SK-N-SH (cell line): Measurements from ENCODE around the gene STK39. TPM values are rescaled to one million over a fixed set of nuclear protein-coding genes. Genes with fewer than 3 reads are reported as not detected.

Source experiments
- CTCF ChIA-PET: fragments of 300-600, 350-600 bp; formaldehyde crosslinking; extraction: SDS; loops from one replicate; lab custom pipeline; 2021; lab: Yijun Ruan, JAX
- POLR2A ChIA-PET: fragments of 350-600 bp; sonication (Branson Sonifier 250); formaldehyde crosslinking; extraction: SDS; loops from one replicate; lab custom pipeline; 2020; ENCODE audit warnings: antibody characterized with exemption, inconsistent platforms; lab: Yijun Ruan, JAX
- DNase-seq: peaks from one replicate; pipeline ENCODE4 v3.0.0; 2012
- H2AFZ ChIP-seq: fragments of 200-600 bp; sonication (generic); 2 replicates; pipeline ENCODE4 v1.8.1; 2016; ENCODE audit warnings: antibody characterized with exemption, mild to moderate bottlenecking, low read depth
- H3F3A ChIP-seq: fragments of 200-600 bp; sonication (generic); replicated peaks from 2 replicates; pipeline ENCODE3; 2016; ENCODE audit warnings: antibody characterized with exemption, mild to moderate bottlenecking; ENCODE audit not compliant: insufficient read depth
- H3K27ac ChIP-seq, 2 experiments: fragments of 200-500 bp in 1 of 2; fragments of 200-600 bp in 1 of 2; sonication (Bioruptor generic) in 1 of 2; sonication (generic), shearing (Covaris generic) in 1 of 2; 2 replicates each; pipeline versions ENCODE4 v1.5.1 to v1.6.1; 2014 to 2016; ENCODE audit warnings: low read depth in 2 of 2, inconsistent platforms in 1 of 2, low read length in 1 of 2, mild to moderate bottlenecking in 1 of 2, mixed read lengths in 1 of 2
- H3K27me3 ChIP-seq: fragments of 200-600 bp; sonication (generic), shearing (Covaris generic); 2 replicates; pipeline ENCODE4 v1.6.1; 2016; ENCODE audit warnings: mixed run types; ENCODE audit not compliant: insufficient read depth
- H3K36me3 ChIP-seq, 2 experiments: fragments of 200-500 bp in 1 of 2; fragments of 200-600 bp in 1 of 2; sonication (Bioruptor generic) in 1 of 2; sonication (generic) in 1 of 2; replicated peaks in 1 of 2; 2 replicates each; pipeline versions ENCODE3 to v1.5.1; 2014 to 2016; ENCODE audit warnings: low read length in 1 of 2, mild to moderate bottlenecking in 1 of 2; ENCODE audit not compliant: insufficient read depth in 2 of 2, control insufficient read depth in 1 of 2
- H3K4me1 ChIP-seq, 2 experiments: fragments of 200-500 bp in 1 of 2; fragments of 200-600 bp in 1 of 2; sonication (Bioruptor generic) in 1 of 2; sonication (generic), shearing (Covaris generic) in 1 of 2; 2 replicates each; pipeline versions ENCODE4 v1.5.1 to v1.6.1; 2014 to 2016; ENCODE audit warnings: low read depth in 1 of 2, low read length in 1 of 2, mixed run types in 1 of 2; ENCODE audit not compliant: insufficient read depth in 2 of 2, control insufficient read depth in 1 of 2
- H3K4me2 ChIP-seq: fragments of 200-600 bp; sonication (generic), shearing (Covaris generic); 2 replicates; pipeline ENCODE4 v1.6.1; 2017; ENCODE audit warnings: mixed run types
- H3K4me3 ChIP-seq, 2 experiments: fragments of 200-500 bp in 1 of 2; fragments of 200-600 bp in 1 of 2; sonication (Bioruptor generic) in 1 of 2; sonication (generic), shearing (Covaris generic) in 1 of 2; 2 replicates each; pipeline versions ENCODE4 v1.5.1 to v1.8.1; 2014 to 2016; ENCODE audit warnings: low read depth in 2 of 2, inconsistent platforms in 1 of 2, low read length in 1 of 2, mild to moderate bottlenecking in 1 of 2, mixed read lengths in 1 of 2, moderate library complexity in 1 of 2
- H3K79me2 ChIP-seq: fragments of 200-600 bp; sonication (generic); 2 replicates; pipeline ENCODE4 v1.8.1; 2017; ENCODE audit warnings: mild to moderate bottlenecking; ENCODE audit not compliant: insufficient read depth
- H3K9ac ChIP-seq: fragments of 200-600 bp; sonication (generic); 2 replicates; pipeline ENCODE4 v1.6.1; 2017; ENCODE audit warnings: mixed run types
- H3K9me2 ChIP-seq: fragments of 200-600 bp; sonication (generic); 2 replicates; pipeline ENCODE4 v1.6.1; 2017; ENCODE audit warnings: mixed run types
- H3K9me3 ChIP-seq: fragments of 200-600 bp; sonication (generic); 2 replicates; pipeline ENCODE4 v1.6.1; 2017; ENCODE audit warnings: mixed run types, mild to moderate bottlenecking, moderate library complexity
- H4K20me1 ChIP-seq: fragments of 200-600 bp; sonication (generic); 2 replicates; pipeline ENCODE4 v1.6.1; 2017; ENCODE audit warnings: mild to moderate bottlenecking, mixed run types; ENCODE audit not compliant: insufficient read depth
- CHD2 ChIP-seq: fragments of 150-350 bp; IDR thresholded peaks from 2 replicates; pipeline ENCODE4 v1.6.1; 2018; ENCODE audit warnings: low read length; ENCODE audit not compliant: partially characterized antibody
- CTCF ChIP-seq: fragments of 200-600 bp; sonication (generic); IDR thresholded peaks from 2 replicates; pipeline ENCODE4 v1.6.1; 2017; ENCODE audit warnings: antibody characterized with exemption, mild to moderate bottlenecking, moderate library complexity
- EP300 ChIP-seq, 2 experiments: IDR thresholded peaks; 2 replicates each; pipeline versions ENCODE4 v1.4.0 to v1.6.1; 2012; ENCODE audit warnings: borderline replicate concordance in 1 of 2, low read depth in 1 of 2, low read length in 1 of 2
- EZH2phosphoT487 ChIP-seq: fragments of 200-600 bp; sonication (generic); IDR thresholded peaks from 2 replicates; pipeline ENCODE4 v1.6.1; 2017; ENCODE audit warnings: low read depth, mixed run types, mild to moderate bottlenecking, antibody characterized with exemption, moderate library complexity, borderline replicate concordance
- FOSL2 ChIP-seq: IDR thresholded peaks from 2 replicates; pipeline ENCODE4 v1.4.0; 2012; ENCODE audit warnings: low read depth, mild to moderate bottlenecking, moderate library complexity, borderline replicate concordance
- FOXJ3 ChIP-seq: sonication (generic); formaldehyde crosslinking; IDR thresholded peaks from 2 replicates; pipeline ENCODE4 v1.5.1; 2020; ENCODE audit warnings: mild to moderate bottlenecking, missing genetic modification reagents
- GABPA ChIP-seq: IDR thresholded peaks from 2 replicates; pipeline ENCODE4 v1.4.0; 2012; ENCODE audit warnings: low read depth, mild to moderate bottlenecking
- JUND ChIP-seq: IDR thresholded peaks from 2 replicates; pipeline ENCODE4 v1.4.0; 2012
- MAX ChIP-seq: IDR thresholded peaks from 2 replicates; pipeline ENCODE4 v1.4.0; 2012; ENCODE audit warnings: low read depth
- MEF2A ChIP-seq: IDR thresholded peaks from 2 replicates; pipeline ENCODE4 v1.4.0; 2012; ENCODE audit warnings: low read depth, borderline replicate concordance
- MXI1 ChIP-seq: IDR thresholded peaks from 2 replicates; pipeline ENCODE4 v1.6.1; 2012; ENCODE audit warnings: mild to moderate bottlenecking, low read depth, low read length, improper control_type of control experiment
- NRF1 ChIP-seq: IDR thresholded peaks from 2 replicates; pipeline ENCODE4 v1.6.1; 2012; ENCODE audit warnings: low read depth, mild to moderate bottlenecking, low read length
- PBX3 ChIP-seq: IDR thresholded peaks from 2 replicates; pipeline ENCODE4; 2012
- RCOR1 ChIP-seq: fragments of 150-350 bp; IDR thresholded peaks from 2 replicates; pipeline ENCODE4 v1.6.1; 2017; ENCODE audit warnings: antibody characterized with exemption, low read length
- RFX5 ChIP-seq: IDR thresholded peaks from 2 replicates; pipeline ENCODE4 v1.6.1; 2012; ENCODE audit warnings: mild to moderate bottlenecking, improper control_type of control experiment, low read length
- RXRA ChIP-seq: IDR thresholded peaks from 2 replicates; pipeline ENCODE4 v1.4.0; 2012; ENCODE audit warnings: low read depth, mild to moderate bottlenecking, borderline replicate concordance
- SIN3A ChIP-seq: IDR thresholded peaks from 2 replicates; pipeline ENCODE4 v1.6.1; 2012; ENCODE audit warnings: low read depth, mild to moderate bottlenecking, low read length, moderate library complexity, borderline replicate concordance
- SMC3 ChIP-seq: IDR thresholded peaks from 2 replicates; pipeline ENCODE4 v1.6.1; 2012; ENCODE audit warnings: low read depth, low read length, improper control_type of control experiment
- TCF12 ChIP-seq: IDR thresholded peaks from 2 replicates; pipeline ENCODE4 v1.4.0; 2012
- USF1 ChIP-seq: IDR thresholded peaks from 2 replicates; pipeline ENCODE4 v1.4.0; 2012; ENCODE audit warnings: low read depth, borderline replicate concordance
- YY1 ChIP-seq: IDR thresholded peaks from 2 replicates; pipeline ENCODE4 v1.4.0; 2012; ENCODE audit warnings: low read depth, mild to moderate bottlenecking
- ZBTB33 ChIP-seq: IDR thresholded peaks from 2 replicates; pipeline ENCODE4 v1.4.0; 2012; ENCODE audit warnings: low read depth, borderline replicate concordance
- WGBS: methylation state at CpG from one replicate; pipeline ENCODE4 v1.1.6; 2017; ENCODE audit warnings: low lambda C conversion rate; 5-methylcytosine and 5-hydroxymethylcytosine counted together
- polyA plus RNA-seq, 3 experiments: library from polyadenylated mRNA; depleted of rRNA; stranded (reverse); fragments of >200 nt; gene quantifications; 2 replicates each; pipeline ENCODE4 v1.2.3, GENCODE V29; 2012

Gene STK39
- polyA plus RNA-seq, 1 of the 3 experiments (the other 2 are of a cell fraction) = 9.6 TPM

- Histone ChIP-seq H3F3A (no peaks in the 10 kb centered on the region), H2AFZ (no peak overlapping the region), H3K27me3 (no peaks in the 10 kb centered on the region), H3K9me2 (no peaks in the 10 kb centered on the region), H3K9ac (no peak overlapping the region), H3K27ac (no peak overlapping the region; a peak in 1 of 4 replicates), H3K9me3 (no peaks in the 10 kb centered on the region), H3K36me3 (peaks cover 0 to 13% of the 10 kb centered on the region in 2 experiments), H4K20me1 (no peaks in the 10 kb centered on the region), H3K4me3 (no peak overlapping the region), H3K4me2 (no peak overlapping the region), H3K79me2 (no peaks in the 10 kb centered on the region), H3K4me1 (no peaks in the 10 kb centered on the region; a peak in 1 of 4 replicates)
- TF ChIP-seq FOXJ3 (CRISPR knock-in tag) (no peak), RXRA (no peak), MEF2A (no peak), JUND (no peak), MXI1 (no peak), CHD2 (no peak), USF1 (no peak), RCOR1 (no peak)
- DNase-seq = no peak
- CTCF ChIA-PET = no interaction called here
- 80% methylated on average over 2 of the region's 2 CpGs for WGBS
- POLR2A ChIA-PET = no interaction called here
Measured at GRCh38 chr2:167986223-167986622, 261.2 kb downstream of the STK39 start.

GRCh38 chr2:167981945-167982344 lies 265.4 kb downstream of the STK39 start:
- Histone ChIP-seq H2AFZ (no peak overlapping the region), H3K9me3 (no peaks in the 10 kb centered on the region), H3F3A (no peaks in the 10 kb centered on the region), H3K4me2 (no peak overlapping the region), H3K4me3 (no peak overlapping the region), H3K4me1 (no peaks in the 10 kb centered on the region; a peak in 2 of 4 replicates), H3K27ac (no peak overlapping the region), H3K9me2 (no peaks in the 10 kb centered on the region), H4K20me1 (no peaks in the 10 kb centered on the region), H3K27me3 (no peaks in the 10 kb centered on the region), H3K79me2 (no peaks in the 10 kb centered on the region), H3K36me3 (peaks cover 4 to 15% of the 10 kb centered on the region in 2 experiments), H3K9ac (no peak overlapping the region)
- ChIA-PET CTCF (interaction anchor here (1.3 kb wide), 1 partner anchor 14 kb away, joined by 3 read pairs; no protein-coding TSS in a partner anchor), POLR2A (no interaction called here)
- DNase-seq = no peak
- 87% methylated on average over 5 of the region's 5 CpGs for WGBS
- TF ChIP-seq SMC3 (no peak), EZH2phosphoT487 (no peak), ZBTB33 (no peak), JUND (no peak), MAX (no peak), RFX5 (no peak), TCF12 (no peak), SIN3A (no peak), YY1 (no peak), RXRA (no peak), NRF1 (no peak), EP300 (IDR thresholded peaks at IDR 0.05; ENCODE audit: borderline replicate concordance in 1 of 2, low read depth in 1 of 2, low read length in 1 of 2) (no peak), GABPA (no peak), MXI1 (no peak), MEF2A (no peak), FOSL2 (no peak), PBX3 (no peak), CTCF (no peak), FOXJ3 (CRISPR knock-in tag) (no peak)
